Ectodermal cell (in vitro differentiated cells): ENCODE results near the gene CNTRL.

ENCODE experiments used
- H3K27ac ChIP-seq: 2 replicates; pipeline ENCODE4 v1.7.0; 2013; ENCODE audit warnings: mild to moderate bottlenecking, low read depth, low read length; ENCODE audit not compliant: insufficient read depth, poor library complexity, severe bottlenecking
- H3K27me3 ChIP-seq: 2 replicates; pipeline ENCODE4 v1.7.0; 2013; ENCODE audit warnings: mild to moderate bottlenecking, low read length; ENCODE audit not compliant: insufficient read depth, control insufficient read depth, poor library complexity, severe bottlenecking
- H3K36me3 ChIP-seq: one replicate; pipeline ENCODE4 v1.7.0; 2013; ENCODE audit warnings: low read length; ENCODE audit not compliant: control insufficient read depth, insufficient read depth
- H3K4me1 ChIP-seq: one replicate; pipeline ENCODE4 v1.7.0; 2013; ENCODE audit warnings: low read length; ENCODE audit not compliant: control insufficient read depth, insufficient read depth
- H3K4me3 ChIP-seq: 2 replicates; pipeline ENCODE4 v1.7.0; 2013; ENCODE audit warnings: low read depth, low read length, control low read depth; ENCODE audit not compliant: insufficient read depth
- H3K9me3 ChIP-seq: 2 replicates; pipeline ENCODE4 v1.7.0; 2013; ENCODE audit warnings: mild to moderate bottlenecking, low read length, moderate library complexity; ENCODE audit not compliant: control insufficient read depth
- WGBS, 2 experiments: methylation state at CpG; one replicate each; pipeline ENCODE4 v1.1.7; 2013; ENCODE audit warnings: missing lambda C conversion rate in 2 of 2; 5-methylcytosine and 5-hydroxymethylcytosine counted together

The CNTRL gene

DNA sequence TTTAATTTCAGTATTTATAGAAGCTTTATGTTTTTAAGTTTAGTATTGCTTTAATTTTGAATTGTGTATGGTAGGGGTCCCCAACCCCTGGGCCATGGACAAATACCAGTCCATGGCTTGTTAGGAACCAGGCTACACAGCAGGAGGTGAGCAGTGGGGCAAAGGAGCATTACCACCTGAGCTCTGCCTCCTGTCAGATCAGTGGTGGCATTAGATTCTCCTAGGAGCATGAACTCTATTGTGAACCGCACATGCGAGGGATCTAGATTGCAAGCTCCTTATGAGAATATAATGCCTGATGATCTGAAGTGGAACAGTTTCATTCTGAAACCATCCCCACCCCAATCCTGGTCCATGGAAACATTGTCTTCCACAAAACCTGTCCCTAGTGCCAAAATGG, 26.6 kb upstream of the CNTRL start:
- Histone ChIP-seq H3K9me3 (no peaks in the 10 kb centered on the region), H3K4me1 (peaks cover 3% of the 10 kb centered on the region), H3K27ac (no peak overlapping the region), H3K27me3 (no peaks in the 10 kb centered on the region), H3K36me3 (no peaks in the 10 kb centered on the region), H3K4me3 (no peak overlapping the region)
- 96 to 100% methylated on average over 2 of the region's 2 CpGs for WGBS, 2 experiments

DNA sequence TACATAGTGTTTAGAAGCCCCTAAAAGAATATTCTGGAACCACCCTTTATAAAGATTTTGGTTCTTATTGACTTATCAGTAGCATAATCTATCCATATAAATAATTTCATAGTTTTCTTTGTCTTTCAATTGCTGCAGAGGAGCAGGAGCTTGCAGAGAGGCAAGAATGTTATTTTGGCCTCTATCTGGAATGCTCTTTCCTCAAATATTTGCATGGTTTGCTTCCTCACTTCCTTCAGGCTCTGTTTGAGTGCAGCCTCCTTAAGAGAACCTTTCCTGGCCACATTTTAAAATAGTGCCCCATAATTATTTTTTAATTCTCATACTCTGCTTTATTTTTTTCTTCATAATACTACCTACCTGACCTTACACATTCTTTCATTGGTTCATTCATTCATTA, 26.1 kb upstream of the CNTRL start:
- H3K36me3 ChIP-seq: no peaks in the 10 kb centered on the region
- no peak overlapping the region for H3K27ac ChIP-seq
- no peaks in the 10 kb centered on the region for H3K9me3 ChIP-seq
- H3K4me3 ChIP-seq: no peak overlapping the region
- H3K4me1 ChIP-seq: peaks cover 8% of the 10 kb centered on the region
- no peaks in the 10 kb centered on the region for H3K27me3 ChIP-seq

DNA sequence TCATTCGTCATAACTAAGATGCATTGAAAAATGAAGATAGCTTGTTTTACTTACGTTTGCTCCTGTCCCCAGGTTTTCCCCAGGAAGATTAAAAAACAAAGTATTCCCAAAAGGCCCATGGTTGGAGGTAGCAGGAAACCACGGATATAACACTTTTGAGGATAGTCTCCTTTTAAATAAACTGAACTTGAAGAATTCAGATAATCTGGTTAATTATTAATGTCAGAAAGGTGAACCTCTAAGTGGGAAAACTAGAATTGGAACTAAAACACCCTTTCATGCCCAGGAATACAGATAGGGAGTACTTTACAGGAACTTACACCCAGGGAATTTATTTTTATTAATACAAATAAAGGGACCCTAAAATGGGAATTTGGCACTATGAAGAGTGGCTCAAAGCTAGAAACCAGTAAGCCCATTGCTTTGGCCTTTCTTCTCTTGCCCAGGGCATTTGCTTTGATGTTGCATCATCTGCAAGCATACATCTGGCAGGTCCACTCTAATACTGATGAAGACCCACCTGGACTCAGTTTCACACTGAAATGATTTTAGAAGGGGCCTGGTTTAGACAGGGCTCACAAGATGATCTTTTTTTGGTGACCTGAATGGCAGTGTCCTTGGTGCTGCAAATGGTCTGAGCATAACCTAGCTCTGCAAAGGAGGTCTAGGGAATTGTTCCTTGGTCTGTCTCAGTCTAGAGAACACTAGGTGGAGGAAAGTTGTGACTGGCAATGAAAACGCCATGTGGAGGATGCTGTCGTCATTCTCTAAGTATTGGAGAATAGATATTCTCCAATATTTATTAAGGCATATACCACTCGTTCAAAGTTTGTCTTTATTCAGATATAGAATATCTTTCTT, 24.4 kb upstream of the CNTRL start, which contains the start of gene C5:
TSS of gene C5 (minus strand) at position 148 of the 861 bp plus-strand sequence. CDS start at position 119, 29 bp downstream.
- H3K36me3 ChIP-seq: no peaks in the 10 kb centered on the region
- H3K4me1 ChIP-seq: peaks cover 10% of the 10 kb centered on the region
- H3K4me3 ChIP-seq: no peak within 1 kb of the TSS
- no peak within 1 kb of the TSS for H3K27ac ChIP-seq
- WGBS, 2 experiments: 92 to 96% methylated on average over 4 to 5 of the region's 6 CpGs
- H3K27me3 ChIP-seq: no peaks in the 10 kb centered on the region
- H3K9me3 ChIP-seq: no peaks in the 10 kb centered on the region

DNA sequence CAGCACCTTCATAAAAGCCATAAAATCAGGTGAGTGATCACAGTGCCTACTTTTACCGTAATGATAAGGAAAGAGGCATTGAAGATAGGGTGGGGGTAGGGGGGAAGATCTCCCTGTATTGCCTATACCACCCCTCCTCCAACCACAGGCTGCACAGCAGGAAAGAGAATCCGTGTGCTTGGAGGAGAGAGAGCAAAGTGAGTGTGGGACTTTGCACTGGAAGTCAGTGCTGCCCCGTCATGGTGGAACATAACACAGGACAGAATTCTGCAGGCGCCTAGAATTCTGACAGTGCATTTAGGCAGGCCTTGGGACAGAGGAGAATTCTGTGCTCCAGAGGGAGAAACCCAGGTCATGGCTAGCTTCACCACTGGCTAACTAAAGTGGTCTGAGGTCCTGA, 21.2 kb upstream of the CNTRL start:
- no peak overlapping the region for H3K27ac ChIP-seq
- no peaks in the 10 kb centered on the region for H3K9me3 ChIP-seq
- H3K4me3 ChIP-seq: no peak overlapping the region
- no peaks in the 10 kb centered on the region for H3K27me3 ChIP-seq
- 50 to 57% methylated on average over 3 of the region's 4 CpGs for WGBS, 2 experiments
- no peaks in the 10 kb centered on the region for H3K36me3 ChIP-seq
- peaks cover 10% of the 10 kb centered on the region for H3K4me1 ChIP-seq

DNA sequence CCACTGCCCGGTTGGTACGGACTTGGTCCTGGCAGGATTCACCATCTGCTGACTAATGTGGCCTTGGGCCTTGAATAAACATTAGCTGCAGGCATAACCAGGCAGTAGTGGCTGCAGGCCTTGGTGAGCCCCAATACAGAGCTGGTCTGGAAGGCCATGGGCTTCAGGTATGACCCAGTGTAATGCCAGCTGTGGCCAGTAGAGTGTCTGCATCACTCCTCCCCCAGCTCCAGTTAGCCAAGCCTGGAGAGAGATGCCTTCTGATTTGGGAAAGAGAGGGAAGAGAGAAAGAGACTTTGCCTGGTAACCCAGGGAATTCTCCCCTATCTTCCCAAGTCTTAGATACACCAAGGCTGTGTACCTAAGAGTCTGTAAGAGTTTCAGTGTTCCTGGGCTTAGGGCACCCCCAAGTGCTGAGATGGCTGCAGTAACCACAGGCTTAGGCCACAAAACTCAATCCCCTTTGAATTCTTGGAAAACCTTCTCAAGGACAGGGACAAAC, 19.1 kb upstream of the CNTRL start:
- H3K36me3 ChIP-seq: no peaks in the 10 kb centered on the region
- peaks cover 10% of the 10 kb centered on the region for H3K4me1 ChIP-seq
- no peak overlapping the region for H3K4me3 ChIP-seq
- WGBS, 2 experiments: 87 to 95% methylated on average over 2 of the region's 2 CpGs
- H3K9me3 ChIP-seq: no peaks in the 10 kb centered on the region
- H3K27ac ChIP-seq: no peak overlapping the region
- no peaks in the 10 kb centered on the region for H3K27me3 ChIP-seq

DNA sequence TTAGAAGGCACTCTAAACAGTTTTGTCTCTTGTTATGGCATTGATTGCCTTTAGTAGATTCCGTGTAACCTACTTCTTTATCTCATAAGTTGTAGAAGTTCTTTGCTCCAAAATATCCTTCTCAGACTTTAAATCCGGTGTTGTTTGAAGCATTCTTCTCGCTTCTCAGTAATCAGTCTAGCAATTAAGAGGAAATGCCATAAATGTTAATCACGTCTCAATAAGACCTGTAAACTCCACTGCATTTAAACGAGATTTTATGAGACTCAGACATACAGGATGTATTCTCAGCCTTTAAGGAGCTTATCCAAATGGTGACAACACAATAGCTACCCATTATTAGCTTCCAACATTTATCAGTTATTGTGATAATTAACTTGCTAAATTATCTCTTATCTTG, 16.9 kb upstream of the CNTRL start:
- H3K27me3 ChIP-seq: no peaks in the 10 kb centered on the region
- no peak overlapping the region for H3K4me3 ChIP-seq
- WGBS, 2 experiments: 80 to 87% methylated on average over 5 of the region's 5 CpGs
- H3K27ac ChIP-seq: no peak overlapping the region
- no peaks in the 10 kb centered on the region for H3K9me3 ChIP-seq
- H3K36me3 ChIP-seq: no peaks in the 10 kb centered on the region
- H3K4me1 ChIP-seq: peaks cover 10% of the 10 kb centered on the region

DNA sequence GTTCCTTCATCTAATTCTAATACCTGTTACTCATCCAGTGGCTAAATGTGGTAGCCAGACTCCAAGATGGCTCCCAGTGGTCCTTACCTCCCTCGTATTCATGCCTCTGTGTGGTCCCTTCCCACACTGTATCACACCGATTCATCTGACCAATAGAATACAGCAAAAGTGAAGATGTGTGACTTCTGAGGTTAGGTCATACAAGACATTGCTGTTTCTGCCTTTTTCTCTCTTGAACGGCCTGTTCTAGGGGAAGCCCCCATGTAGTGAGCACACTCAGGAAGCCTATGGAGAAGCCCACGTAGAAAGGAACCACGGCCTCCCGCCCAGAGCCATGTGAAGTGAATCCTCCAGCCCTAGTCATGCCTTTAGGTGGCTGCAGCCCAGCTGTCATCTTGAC, 15.2 kb upstream of the CNTRL start:
- no peaks in the 10 kb centered on the region for H3K27me3 ChIP-seq
- H3K4me1 ChIP-seq: no peaks in the 10 kb centered on the region
- H3K4me3 ChIP-seq: no peak overlapping the region
- H3K9me3 ChIP-seq: no peaks in the 10 kb centered on the region
- 91% methylated on average over 6 of the region's 6 CpGs for WGBS, 2 experiments
- H3K27ac ChIP-seq: no peak overlapping the region
- H3K36me3 ChIP-seq: no peaks in the 10 kb centered on the region

DNA sequence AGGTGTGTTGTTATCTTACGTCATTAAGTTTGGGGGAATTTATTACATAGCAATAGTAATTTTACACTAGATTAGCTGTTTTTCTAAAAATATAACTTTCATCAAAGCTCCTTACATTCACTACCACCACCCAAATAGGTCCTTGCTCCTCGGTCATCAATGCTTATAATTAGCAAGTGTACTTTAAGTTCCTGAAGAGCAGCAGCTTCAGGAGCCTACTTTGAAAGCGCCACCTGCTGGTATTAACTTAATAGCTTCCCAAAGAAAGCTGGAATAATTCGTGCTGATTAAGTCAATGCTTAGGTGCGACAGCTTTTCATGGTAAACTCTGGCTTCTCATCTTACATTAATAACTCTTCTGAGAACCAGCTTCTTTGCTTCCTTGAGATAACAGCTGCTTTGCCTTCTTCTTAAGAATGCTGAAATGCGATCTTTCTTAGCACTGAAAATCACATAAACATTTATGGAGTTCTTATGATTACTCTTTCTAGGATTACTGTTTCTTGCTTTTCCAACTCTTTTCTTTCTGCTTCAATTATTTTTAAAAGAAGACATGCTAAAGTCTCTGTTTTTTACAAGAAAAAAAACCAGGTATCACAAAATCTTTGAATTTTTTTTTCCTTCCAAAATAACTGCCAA, 14.6 kb upstream of the CNTRL start:
- Histone ChIP-seq H3K27me3 (no peaks in the 10 kb centered on the region), H3K4me1 (no peaks in the 10 kb centered on the region), H3K4me3 (no peak overlapping the region), H3K36me3 (no peaks in the 10 kb centered on the region), H3K9me3 (no peaks in the 10 kb centered on the region), H3K27ac (no peak overlapping the region)
- 27 to 31% methylated on average over 5 of the region's 6 CpGs for WGBS, 2 experiments

DNA sequence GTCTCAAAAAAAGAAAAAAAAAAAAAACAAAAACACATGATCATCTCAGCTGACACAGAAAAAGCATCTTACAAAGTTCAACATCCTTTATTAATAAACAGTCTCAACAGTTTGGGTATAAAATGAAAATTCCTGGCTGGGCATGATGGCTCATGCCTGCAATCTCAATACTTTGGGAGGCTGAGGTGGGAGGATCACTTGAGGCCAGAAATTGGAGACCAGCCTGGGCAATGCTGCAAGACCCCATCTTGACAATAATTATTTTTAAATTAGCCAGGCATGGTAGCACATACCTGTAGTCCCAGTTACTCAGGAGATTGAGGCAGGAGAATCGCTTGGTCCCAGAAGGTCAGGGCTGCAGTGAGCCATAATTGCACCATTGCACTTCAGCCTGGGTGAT, 7.9 kb upstream of the CNTRL start:
- Histone ChIP-seq H3K27ac (no peak overlapping the region), H3K27me3 (peaks cover 12% of the 10 kb centered on the region), H3K36me3 (no peaks in the 10 kb centered on the region), H3K4me1 (no peaks in the 10 kb centered on the region), H3K9me3 (no peaks in the 10 kb centered on the region), H3K4me3 (no peak overlapping the region)
- 91 to 94% methylated on average over 1 of the region's 1 CpG for WGBS, 2 experiments

DNA sequence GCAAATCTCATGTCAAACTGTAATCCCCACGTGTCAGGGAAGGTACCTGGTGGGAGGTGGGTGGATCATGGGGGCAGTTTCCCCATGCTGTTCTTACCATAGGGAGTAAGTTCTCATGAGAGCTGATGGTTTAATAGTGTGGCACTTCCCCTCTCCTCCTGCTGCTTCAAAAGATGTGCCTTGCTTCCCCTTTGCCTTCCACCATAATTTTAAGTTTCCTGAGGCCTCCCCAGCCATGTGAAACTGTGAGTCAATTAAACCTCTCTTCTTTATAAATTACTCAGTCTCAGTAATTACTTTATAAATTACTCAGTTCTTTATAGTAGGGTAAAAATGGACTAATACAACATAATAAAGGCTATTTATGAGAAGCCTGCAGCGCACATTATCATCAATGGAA, 7.1 kb upstream of the CNTRL start:
- H3K9me3 ChIP-seq: no peaks in the 10 kb centered on the region
- no peaks in the 10 kb centered on the region for H3K4me1 ChIP-seq
- H3K27ac ChIP-seq: no peak overlapping the region
- 65 to 76% methylated on average over 1 to 2 of the region's 2 CpGs for WGBS, 2 experiments
- H3K36me3 ChIP-seq: no peaks in the 10 kb centered on the region
- H3K4me3 ChIP-seq: no peak overlapping the region
- peaks cover 20% of the 10 kb centered on the region for H3K27me3 ChIP-seq
